Measurements from ENCODE around the gene KRT72. TPM values are rescaled to one million over a fixed set of nuclear protein-coding genes. Genes with fewer than 3 reads are reported as not detected.

KRT72 gene
- polyA plus RNA-seq, 1 donor (not counting 4 experiments of a cell fraction or from before 2014, with no cell fraction given), result not detected

GRCh38 chr12:52644078-52644415, 42.8 kb upstream of the KRT72 start:
- Histone ChIP-seq H2AFZ (ENCODE audit: control insufficient read depth, low read length) (no peak overlapping the region), H3K36me3 (ENCODE audit: control insufficient read depth in 2 of 2, extremely low read depth in 1 of 2, insufficient read depth in 2 of 2, low read length in 2 of 2) (no peaks in the 10 kb centered on the region), H3K9me1 (ENCODE audit: control insufficient read depth, extremely low read depth, insufficient read depth, low read length) (no peaks in the 10 kb centered on the region), H3K9ac (ENCODE audit: control insufficient read depth, extremely low read depth, insufficient read depth, low read length) (no peak overlapping the region), H3K79me2 (ENCODE audit: control insufficient read depth, insufficient read depth, low read length) (no peaks in the 10 kb centered on the region), H3K4me3 (ENCODE audit: control insufficient read depth in 2 of 3, extremely low read depth in 1 of 3, insufficient read depth in 2 of 3, low read depth in 1 of 3, low read length in 3 of 3) (no peak overlapping the region), H3K4me2 (ENCODE audit: control insufficient read depth, extremely low read depth, insufficient read depth, low read depth, low read length) (no peak overlapping the region), H3K27me3 (ENCODE audit: control insufficient read depth, extremely low read depth, insufficient read depth, low read length) (peaks cover 11% of the 10 kb centered on the region), H4K20me1 (ENCODE audit: control insufficient read depth, extremely low read depth, insufficient read depth, low read length) (no peaks in the 10 kb centered on the region), H3K27ac (ENCODE audit: control insufficient read depth, insufficient read depth, low read length) (no peak overlapping the region), H3K4me1 (ENCODE audit: control insufficient read depth, extremely low read depth, insufficient read depth, low read length) (no peaks in the 10 kb centered on the region), H3K9me3 (ENCODE audit: control insufficient read depth, low read depth, low read length) (no peaks in the 10 kb centered on the region)
- no peak for FAIRE-seq
- dilution Hi-C loops (cut with MboI; ENCODE audit: extremely low pct_ligation_motif_present, low sequenced_read_pairs), result no loop called here
- DNase-seq (ENCODE audit: low read depth, low spot score), result no peak
- TF ChIP-seq CTCF (optimal IDR thresholded peaks at IDR 0.05 in 1 of 3, IDR thresholded peaks at IDR 0.05 in 1 of 3, conservative IDR thresholded peaks at IDR 0.05 in 1 of 3; ENCODE audit: extremely low read depth in 1 of 3, insufficient read depth in 2 of 3, low read length in 3 of 3) (no peak), EZH2 (IDR thresholded peaks at IDR 0.05; ENCODE audit: low read length) (no peak)

DNA sequence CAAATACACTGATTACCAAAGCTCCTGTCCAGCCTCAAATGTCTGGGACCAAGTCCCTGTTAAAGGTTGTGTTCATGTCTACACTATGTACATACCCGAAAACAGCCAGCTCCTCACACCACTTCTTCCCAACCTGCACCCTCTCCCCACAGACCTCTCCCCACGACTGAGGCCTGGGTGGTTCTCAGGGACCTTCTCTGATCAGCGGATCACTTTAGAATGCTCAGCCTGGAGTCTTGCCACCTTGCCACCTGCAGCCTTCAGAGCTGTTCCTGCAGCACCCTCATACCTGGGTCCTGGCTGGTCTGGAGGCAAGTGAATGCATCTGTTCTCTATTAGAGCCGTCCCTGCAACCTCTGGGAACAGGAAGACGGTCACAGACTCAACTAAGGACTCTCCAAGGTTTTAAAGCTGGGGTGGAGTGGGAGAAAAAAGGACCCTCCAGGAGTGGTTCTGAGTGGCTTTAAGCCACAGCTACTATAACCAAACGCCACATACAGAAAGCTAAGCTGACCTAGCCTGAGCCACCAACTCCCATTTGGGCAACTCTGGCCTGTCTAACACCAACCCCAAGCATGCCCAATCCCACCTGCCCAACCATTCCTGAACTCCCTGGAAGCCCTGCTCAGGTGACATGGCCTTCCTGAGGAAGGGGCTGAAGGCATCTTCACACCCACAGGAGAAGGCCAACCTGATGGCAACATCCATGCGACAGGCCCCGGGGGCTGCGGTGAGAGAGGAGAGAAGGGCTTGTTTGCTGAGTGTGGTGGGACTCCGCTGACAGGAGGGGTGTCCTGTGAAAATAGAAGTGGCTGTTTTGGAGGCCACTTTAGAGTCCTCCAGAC, 42.2 kb upstream of the KRT72 start:
- Histone ChIP-seq H3K27ac (ENCODE audit: control insufficient read depth, insufficient read depth, low read length) (no peak overlapping the region), H3K9ac (ENCODE audit: control insufficient read depth, extremely low read depth, insufficient read depth, low read length) (no peak overlapping the region), H3K79me2 (ENCODE audit: control insufficient read depth, insufficient read depth, low read length) (no peaks in the 10 kb centered on the region), H2AFZ (ENCODE audit: control insufficient read depth, low read length) (no peak overlapping the region), H4K20me1 (ENCODE audit: control insufficient read depth, extremely low read depth, insufficient read depth, low read length) (no peaks in the 10 kb centered on the region), H3K4me1 (ENCODE audit: control insufficient read depth, extremely low read depth, insufficient read depth, low read length) (no peaks in the 10 kb centered on the region), H3K36me3 (ENCODE audit: control insufficient read depth in 2 of 2, extremely low read depth in 1 of 2, insufficient read depth in 2 of 2, low read length in 2 of 2) (no peaks in the 10 kb centered on the region), H3K9me1 (ENCODE audit: control insufficient read depth, extremely low read depth, insufficient read depth, low read length) (no peaks in the 10 kb centered on the region), H3K4me3 (ENCODE audit: control insufficient read depth in 2 of 3, extremely low read depth in 1 of 3, insufficient read depth in 2 of 3, low read depth in 1 of 3, low read length in 3 of 3) (no peak overlapping the region), H3K27me3 (ENCODE audit: control insufficient read depth, extremely low read depth, insufficient read depth, low read length) (peaks cover 11% of the 10 kb centered on the region), H3K9me3 (ENCODE audit: control insufficient read depth, low read depth, low read length) (no peaks in the 10 kb centered on the region), H3K4me2 (ENCODE audit: control insufficient read depth, extremely low read depth, insufficient read depth, low read depth, low read length) (no peak overlapping the region)
- DNase-seq (ENCODE audit: low read depth, low spot score), result no peak
- FAIRE-seq, result no peak
- no peak for TF ChIP-seq EZH2 (IDR thresholded peaks at IDR 0.05; ENCODE audit: low read length)
- TF ChIP-seq CTCF (optimal IDR thresholded peaks at IDR 0.05 in 1 of 3, IDR thresholded peaks at IDR 0.05 in 1 of 3, conservative IDR thresholded peaks at IDR 0.05 in 1 of 3; ENCODE audit: extremely low read depth in 1 of 3, insufficient read depth in 2 of 3, low read length in 3 of 3), result no peak
- dilution Hi-C loops (cut with MboI; ENCODE audit: extremely low pct_ligation_motif_present, low sequenced_read_pairs), result no loop called here

All from keratinocyte (primary cell).